ENCODE data around the gene ZNF598.

Gene ZNF598

DNA sequence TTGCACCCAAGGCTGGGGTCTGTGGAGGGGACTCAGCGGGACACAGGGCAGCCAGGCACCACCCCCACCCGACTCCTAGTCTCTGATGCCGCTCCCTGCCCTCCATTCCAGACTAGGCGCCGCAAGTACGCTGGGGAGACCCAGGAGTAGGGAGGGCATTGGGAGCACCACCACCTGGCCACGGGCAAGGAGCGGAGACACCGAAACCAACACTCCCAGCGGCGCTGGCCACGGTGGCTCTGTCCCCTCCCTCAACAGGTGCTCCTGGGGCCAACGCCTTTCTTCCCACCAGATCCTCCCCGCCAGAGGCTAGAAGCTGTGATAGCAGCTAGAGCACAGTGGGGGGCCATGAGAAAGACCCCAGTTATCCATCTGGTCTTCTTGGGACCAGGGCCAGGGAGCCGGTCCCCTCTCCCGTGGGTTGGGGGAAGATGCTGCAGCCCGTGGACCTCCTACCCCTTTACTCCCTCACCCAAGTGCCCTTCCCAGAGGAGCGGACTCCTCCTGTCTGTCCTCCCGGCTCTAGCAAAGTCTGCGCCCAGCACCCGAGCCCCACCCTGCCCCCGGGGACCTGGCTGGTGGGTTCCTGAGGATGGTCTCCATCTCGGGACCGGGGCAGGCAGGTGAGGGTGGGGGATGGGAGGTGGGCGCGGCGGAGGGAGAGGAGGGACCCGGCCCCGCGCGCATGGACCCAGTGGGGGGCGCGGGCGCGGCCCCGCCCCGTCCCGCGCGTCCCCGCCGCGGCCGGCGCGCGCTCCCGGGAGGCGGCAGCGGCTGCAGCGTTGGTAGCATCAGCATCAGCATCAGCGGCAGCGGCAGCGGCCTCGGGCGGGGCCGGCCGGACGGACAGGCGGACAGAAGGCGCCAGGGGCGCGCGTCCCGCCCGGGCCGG lies 20.2 kb downstream of the ZNF598 start, which contains the start of gene SYNGR3:
Gene SYNGR3, plus strand, starts transcription at position 762 of the 892 bp plus-strand sequence. CDS start 133 bp downstream, outside the sequence.
- DNase-seq, result peak; percentile 55 to 71

DNA sequence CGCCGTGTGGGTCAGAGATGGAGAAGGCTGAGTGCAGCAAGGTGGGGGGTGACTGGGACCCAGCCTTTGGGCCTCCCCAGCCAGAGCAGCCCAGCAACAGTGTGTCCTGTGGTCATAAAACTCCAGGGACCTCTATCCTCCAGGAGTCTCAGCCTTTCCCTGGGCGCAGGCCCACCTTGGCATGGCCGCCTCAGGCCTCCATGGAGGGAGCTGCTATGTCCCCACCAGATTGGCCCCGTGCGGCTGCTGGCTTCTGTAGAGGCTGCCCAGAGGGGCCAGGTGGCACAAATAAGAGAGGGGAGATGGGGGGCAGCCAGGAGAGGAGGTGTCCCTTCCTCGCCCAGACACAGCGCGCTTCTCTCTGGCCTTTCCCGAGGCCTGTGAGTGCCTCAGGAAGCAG lies 22.4 kb downstream of the ZNF598 start:
- no peak for DNase-seq

DNA sequence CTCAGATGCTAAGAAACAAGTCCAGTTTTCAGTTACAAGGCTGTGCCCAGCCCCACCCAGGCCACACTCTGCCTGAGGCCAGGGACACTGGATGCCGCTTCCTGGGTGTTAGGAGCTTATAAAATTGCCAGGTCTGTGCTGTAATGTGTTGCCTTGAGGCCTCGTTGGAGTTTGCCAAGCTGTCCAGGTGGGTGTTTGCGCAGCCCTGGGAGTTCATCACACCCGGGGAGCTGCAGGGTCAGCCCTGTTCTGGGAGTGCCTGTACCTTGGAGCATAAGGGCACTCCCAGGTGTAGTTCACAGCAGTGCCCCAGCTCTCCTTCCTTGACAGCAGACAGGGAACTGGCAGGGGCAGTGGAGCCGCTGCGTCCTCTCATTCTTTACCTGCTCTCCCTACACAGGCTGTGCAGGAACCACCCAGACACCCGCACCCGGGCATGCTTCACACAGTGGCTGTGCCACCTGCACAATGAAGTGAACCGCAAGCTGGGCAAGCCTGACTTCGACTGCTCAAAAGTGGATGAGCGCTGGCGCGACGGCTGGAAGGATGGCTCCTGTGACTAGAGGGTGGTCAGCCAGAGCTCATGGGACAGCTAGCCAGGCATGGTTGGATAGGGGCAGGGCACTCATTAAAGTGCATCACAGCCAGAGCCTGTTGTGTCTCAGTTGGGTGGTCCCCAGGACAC lies 24.0 kb downstream of the ZNF598 start:
- no peak for DNase-seq

DNA sequence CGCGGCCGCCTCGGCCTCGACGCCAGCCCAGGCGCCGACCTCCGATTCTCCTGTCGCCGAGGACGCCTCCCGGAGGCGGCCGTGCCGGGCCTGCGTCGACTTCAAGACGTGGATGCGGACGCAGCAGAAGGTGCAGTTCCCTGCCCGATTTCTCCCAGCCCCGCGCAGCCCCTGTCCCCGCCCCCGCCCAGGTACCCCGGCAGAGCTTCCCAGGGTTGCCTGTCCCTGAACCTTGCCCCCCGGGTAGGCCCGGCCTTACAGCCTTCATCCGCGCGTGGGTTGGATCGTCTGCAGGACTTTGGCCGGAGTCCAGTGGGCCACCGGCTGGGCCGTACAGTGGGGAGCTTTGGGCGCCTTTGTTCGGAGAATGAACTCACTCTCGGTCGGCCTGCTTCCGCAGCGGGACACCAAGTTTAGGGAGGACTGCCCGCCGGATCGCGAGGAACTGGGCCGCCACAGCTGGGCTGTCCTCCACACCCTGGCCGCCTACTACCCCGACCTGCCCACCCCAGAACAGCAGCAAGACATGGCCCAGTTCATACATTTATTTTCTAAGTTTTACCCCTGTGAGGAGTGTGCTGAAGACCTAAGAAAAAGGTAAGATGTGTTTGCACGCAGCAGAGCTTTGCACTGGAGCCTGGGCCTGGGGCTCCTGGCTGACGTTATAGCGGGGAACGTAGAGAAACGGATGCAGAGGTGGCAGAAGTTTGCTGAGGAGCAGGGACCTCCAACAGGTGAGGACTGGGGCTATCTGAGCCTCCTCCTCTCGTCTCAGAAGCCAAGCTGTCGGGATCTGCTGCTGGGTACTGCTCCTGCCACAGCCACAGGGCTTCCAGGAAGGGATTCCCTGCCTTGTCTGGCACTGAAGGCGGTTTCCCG lies 25.0 kb downstream of the ZNF598 start:
- no peak for DNase-seq

DNA sequence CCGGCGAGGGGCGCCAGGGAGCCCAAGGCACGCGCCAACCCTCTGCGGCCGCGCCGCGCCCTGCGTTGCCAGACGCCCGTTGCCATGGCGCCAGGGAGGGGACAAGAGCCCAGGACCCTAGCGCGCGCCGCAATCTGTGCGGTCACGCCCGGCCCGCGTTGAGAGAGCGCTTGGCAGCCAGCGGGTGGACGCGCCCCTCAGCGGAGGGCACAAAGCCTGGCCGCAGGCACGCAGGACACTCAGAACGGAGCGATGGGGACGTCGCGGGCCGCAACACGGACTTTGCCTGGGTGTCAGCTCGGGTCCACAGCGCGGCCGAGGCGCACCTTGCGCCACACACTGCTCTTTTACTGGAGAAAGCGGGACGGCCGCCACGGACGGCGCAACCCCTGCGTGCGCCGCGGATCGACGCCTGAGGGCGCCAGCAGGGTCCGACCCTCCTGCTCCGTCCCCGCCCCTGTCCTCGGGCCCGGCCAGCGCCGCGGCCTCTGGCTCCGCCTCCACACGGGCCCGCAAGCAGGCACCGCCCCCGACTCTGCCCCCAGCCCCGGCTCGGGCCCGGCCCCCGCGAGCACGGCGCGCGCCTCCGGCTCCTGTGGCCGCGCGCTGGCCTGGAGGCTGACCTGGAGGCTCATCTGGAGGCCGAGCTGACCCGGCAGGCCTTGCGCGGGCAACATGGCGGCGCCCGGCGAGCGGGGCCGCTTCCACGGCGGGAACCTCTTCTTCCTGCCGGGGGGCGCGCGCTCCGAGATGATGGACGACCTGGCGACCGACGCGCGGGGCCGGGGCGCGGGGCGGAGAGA lies 25.9 kb downstream of the ZNF598 start, which contains the start of gene GFER:
Gene GFER, plus strand, starts transcription at position 650 of the 803 bp plus-strand sequence. Its CDS starts 26 bp downstream, at position 676.
- DNase-seq, result peak; percentile 86 to 92

DNA sequence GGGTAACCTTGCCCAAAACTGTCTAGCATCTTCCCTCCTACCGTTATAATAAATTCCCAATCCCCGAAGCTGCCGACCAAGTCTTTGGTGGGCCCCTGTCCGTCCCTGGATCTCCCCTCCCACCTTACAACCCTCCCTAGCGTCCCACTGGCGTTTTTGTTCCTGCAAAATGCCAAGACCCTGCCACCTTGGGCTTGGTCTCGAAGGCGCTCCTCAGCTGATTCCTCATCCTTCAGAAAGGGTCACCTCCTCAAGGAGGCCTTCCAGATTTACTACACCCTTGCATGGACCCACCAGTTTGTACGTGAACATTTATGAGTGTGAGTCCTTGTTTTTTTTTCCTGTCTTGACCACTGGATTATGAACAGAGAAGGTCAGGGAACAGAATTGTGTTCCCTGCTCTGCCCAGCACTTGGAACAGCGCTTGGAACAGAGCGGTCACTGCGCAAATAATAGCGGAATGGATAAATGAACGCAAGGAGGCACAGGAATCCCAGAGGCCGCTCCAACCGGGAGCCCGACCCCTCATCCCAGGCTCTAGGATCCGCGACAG lies 26.6 kb downstream of the ZNF598 start:
- no peak for DNase-seq

DNA sequence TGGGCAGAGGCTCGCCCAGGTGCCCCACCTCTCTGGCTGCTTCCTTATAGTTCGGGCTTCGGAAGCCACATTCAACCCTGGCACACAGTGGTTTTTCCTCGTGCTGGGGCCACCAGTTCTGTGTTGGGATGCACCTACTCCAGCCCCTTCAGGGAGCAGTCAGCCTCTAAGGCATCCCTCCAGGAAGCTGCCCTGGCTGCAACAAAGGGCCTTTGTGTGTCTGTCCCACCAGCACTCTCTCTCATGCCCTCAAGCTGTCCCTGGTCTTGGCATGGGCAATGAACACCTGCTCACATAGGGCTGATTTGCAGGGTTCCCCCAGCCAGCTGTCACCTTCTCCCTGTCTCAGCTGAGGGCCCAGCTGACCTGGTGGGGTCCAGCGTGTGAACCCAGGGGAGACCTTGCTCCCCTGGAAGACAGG lies 27.6 kb downstream of the ZNF598 start:
- DNase-seq, result no peak

DNA sequence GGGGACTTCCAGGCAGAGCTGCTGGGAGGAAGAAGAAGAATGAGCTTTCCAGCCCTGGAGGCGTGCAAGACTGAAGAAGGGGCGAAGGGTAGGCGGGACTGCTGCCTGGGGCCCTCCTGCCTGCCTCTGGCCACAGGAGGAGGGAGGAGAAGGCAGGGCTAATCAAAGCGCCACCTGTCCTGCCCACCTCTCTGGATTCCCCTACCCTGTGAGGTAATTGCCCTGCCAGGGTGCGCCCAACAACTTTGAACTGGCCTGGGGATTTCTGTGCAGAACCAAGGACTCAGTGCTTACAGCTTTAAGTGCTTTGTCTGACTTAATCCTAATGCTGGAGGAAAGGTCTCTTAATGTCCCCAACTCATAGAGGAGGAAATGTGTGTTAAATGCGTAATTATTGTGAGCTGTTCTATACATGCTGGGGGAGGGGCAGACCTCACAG lies 28.2 kb downstream of the ZNF598 start, which contains the start of gene NOXO1:
Gene NOXO1, minus strand, starts transcription at position 72 of the 439 bp plus-strand sequence. CDS start 290 bp downstream, outside the sequence.
- DNase-seq, result no peak

DNA sequence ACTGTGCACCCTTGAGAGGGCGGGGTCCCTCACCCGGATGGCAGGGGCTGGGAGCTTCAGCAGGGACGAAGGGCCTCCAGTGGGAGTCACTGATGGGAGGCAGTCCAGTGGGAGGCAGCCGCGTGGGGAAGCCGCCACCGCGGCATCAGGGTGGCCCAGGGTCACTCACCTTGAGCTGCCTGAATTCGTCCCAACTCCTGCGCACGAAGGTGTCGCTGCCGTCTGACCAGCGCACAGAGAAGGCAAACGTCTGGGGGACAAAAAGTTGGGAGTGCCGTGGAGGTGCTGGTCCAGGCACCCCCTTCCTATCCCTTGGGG lies 28.9 kb downstream of the ZNF598 start:
- DNase-seq, result no peak

DNA sequence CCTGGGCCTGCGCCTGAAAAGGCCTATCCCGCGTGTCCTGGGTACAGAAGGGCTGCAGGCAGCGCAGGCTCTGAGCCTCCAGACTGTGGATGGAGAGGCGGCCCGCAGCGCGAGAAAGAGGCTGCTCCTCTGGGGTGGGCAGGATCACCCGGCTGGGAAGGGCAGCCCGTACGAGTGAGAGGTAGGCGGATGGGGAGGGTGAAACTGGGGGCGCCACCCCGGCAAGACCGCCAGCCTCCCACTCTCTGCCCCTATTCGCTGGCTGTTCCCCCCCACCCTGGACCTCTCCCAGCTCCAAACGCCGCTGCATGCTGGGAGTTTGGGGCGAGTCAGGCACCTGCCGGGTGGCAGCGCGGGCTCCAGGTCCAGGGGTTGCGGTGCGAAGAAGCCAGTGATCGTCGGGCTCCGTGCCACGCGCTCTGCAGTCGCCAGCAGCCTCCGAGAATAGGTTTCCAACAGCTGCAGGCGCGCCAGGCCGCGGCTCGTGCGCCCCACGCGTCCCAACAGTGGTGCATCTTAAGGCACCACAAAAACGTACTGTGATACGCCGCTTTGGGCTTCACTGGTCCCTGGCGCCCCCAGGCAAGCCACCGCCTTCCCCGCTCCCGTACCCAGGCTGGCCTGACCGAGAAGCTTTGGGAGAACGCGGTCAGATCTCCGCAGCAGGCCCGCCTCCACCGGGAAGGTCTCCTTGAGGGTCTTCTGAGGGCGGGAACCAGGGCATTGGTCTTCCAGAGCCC lies 29.4 kb downstream of the ZNF598 start:
- DNase-seq, result no peak

DNA sequence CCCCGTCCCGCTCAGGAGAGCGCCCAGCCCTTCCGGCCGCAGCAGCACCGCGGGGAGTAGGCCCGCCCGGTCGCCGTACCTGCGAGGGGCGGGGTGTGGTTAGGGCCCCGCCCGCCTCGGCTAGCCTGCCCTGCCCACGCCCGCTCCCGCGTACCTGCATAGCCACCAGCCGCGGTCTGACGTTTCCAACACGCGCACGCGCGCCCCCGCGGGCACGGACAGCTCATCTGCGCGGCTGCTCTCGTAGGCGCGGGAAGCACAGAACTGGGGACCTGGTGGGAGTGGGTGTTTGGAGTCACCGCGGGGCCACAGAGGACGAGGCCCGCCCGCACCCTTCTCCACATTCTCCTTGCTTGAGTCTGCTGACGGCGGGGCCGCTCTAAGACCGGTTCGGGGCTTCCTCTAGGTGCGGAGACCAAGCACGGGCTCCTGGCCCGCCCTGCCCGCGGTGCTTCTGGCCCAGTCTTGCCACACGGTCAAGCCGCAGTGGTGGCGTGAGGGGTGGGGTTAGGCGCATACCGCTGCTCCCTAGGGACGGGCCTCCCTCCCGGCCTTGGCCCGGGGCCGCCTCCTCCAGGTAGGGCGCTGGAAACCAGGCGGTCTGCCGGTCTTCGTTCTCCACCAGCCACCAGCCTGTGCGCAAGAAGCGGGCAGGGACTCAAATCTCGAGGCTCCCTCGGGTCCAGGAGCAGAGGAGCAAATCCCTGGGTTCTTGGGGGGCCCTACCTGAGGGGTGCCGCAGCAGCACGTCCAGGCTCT lies 30.2 kb downstream of the ZNF598 start:
- DNase-seq, result peak; percentile 19 to 58

DNA sequence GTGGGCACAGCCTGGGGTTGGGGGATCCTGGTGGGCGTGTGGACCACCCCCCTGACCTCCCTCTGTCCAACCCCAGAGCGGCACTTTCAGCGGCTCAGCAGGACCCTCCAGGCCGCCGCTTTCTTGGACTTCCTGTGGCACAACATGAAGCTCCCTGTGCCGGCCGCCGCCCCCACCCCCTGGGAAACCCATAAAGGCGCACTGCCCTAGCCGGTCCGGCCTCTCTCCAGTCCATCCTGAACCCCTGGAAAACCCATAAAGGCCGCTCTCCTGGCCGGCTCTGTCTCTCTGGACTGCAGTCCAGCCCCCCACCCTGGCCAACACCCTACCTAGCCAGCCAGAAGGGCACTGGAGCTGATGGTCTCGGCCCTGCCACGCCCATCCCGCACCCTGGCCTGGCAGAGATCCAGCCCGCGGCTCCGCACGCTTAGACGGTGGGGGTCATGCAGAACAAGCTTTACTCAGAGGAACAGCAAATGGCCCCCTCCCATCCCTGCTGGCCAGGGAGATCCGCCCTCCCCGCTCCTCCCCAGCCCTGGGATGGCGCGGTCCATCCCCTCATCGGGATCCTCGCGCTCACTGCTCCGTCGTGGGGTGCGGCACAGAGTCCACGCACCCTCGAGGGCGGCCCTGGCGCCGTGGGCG lies 31.0 kb downstream of the ZNF598 start:
- no peak for DNase-seq

DNA sequence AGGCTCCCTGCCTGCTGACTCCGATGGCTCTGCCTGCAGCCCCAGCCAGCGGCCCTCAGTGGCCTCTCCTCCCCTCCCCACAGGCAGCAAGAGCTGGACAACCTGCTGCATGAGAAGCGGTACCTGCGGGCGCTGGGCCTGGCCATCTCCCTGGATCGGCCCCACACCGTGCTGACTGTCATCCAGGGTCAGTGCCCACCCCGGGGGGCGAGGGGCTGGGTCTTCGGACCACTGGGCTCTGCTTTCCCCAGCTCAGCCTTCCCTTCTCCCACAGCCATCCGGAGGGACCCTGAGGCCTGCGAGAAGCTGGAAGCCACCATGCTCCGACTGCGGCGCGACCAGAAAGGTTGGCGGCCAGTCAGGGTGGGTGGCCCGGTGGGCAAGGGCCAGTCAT lies 31.7 kb downstream of the ZNF598 start:
- no peak for DNase-seq

DNA sequence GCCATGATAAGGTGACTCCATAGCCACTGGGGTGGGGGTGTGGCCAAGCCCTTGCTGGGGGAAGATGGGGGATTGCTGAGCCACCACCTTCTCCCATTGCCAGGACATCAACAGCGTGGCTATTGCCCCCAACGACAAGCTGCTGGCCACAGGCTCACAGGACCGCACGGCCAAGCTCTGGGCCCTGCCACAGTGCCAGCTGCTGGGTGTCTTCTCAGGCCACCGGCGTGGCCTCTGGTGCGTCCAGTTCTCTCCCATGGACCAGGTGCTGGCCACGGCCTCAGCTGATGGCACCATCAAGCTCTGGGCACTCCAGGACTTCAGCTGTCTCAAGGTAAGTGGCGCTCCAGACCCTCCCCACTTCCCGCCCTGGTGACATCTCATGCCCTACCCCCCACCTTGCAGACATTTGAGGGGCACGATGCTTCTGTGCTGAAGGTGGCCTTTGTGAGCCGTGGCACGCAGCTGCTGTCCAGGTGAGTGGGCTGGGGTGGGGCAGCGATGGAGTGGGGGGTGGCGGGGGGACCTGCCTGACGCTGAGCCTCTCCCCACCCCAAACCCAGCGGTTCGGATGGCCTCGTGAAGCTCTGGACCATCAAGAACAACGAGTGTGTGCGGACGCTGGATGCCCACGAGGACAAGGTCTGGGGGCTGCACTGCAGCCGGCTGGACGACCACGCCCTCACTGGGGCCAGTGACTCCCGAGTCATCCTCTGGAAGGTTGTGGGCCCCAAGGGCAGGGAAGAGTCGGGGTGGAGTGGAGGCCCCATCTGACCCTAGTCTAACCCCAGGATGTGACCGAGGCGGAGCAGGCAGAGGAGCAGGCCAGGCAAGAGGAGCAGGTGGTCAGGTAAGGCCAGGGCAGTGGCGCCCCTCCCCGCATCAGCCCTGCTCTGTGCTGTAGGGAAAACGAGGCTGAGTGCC lies 32.4 kb downstream of the ZNF598 start:
- DNase-seq, result no peak

DNA sequence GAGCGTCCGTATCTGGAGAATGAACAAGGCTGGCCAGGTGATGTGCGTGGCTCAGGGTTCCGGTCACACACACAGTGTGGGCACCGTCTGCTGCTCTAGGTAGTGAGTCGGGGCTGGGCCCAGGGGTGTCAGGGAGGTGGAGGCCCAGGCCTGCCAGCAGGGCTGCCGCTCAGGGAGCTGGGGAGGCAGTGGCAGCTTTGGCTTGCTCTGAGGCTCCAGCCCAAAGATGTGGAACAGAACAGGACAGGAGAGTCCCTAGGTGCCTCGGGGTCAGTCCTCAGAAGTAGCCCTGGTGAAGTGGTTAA lies 33.5 kb downstream of the ZNF598 start:
- DNase-seq, result no peak

DNA sequence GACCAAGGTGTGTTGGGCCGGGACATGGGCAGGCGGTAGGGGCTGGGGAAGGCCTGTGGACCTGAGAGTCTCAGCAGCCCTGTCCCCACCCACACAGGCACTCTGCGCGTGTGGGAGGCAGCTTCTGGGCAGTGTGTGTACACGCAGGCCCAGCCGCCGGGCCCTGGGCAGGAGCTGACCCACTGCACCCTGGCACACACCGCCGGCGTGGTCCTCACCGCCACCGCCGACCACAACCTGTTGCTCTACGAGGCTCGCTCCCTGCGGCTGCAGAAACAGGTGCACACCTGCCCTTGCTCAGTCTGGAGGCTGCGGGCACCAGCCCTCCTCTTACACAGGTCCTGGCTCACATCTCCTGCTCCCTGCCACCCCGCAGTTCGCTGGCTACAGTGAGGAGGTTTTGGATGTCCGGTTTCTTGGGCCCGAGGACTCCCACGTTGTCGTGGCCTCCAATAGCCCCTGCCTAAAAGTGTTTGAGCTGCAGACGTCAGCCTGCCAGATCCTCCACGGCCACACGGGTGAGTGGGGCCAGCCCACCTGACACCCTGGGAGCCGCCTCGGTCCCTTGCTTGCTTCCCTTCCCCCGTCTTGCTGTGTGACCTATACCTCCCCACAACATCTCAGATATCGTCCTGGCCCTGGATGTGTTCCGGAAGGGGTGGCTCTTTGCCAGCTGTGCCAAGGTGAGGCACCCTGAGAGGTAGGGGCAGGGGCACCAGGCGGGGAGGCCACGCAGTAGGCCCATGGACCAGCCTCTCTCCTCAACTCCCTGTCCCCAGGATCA lies 34.0 kb downstream of the ZNF598 start:
- no peak for DNase-seq

DNA sequence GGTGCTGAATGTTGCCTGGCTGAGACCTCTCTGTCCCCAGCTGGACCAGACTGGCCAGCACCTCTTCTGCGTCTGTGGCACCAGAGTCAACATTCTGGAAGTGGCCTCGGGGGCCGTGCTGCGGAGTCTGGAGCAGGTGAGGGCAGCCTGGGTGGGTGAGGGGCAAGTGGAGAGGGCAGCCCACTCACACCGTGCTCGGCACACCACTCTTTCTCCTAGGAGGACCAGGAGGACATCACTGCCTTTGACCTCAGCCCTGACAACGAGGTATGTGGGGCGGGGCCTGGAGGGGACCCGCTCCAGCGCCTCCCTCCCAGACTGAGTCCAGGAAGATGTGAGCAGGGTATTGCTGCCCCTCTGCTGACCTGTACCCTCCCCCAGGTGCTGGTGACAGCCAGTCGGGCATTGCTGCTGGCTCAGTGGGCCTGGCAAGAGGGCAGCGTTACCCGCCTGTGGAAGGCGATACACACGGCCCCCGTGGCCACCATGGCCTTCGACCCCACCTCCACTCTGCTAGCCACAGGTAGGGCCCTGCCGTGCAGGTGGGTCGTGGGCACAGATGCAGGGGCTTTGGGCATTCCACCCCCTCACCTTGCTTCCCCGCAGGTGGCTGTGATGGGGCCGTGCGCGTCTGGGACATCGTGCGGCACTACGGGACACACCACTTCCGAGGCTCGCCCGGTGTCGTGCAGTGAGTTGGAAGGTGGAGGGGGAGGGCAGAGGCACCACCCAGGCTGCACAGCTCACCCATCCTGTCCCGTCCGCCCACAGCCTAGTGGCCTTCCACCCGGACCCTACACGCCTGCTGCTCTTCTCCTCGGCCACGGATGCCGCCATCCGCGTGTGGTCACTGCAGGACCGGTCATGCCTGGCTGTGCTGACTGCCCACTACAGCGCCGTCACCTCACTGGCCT lies 35.2 kb downstream of the ZNF598 start:
- DNase-seq, result no peak
